NB4 (cell line): ENCODE data around the gene SMO.
A peak's percentile ranks its signal among the peaks of the same experiment; 100 is the strongest.
"Not testable (repeated sequence)": the region's sequence is repeated elsewhere in the genome, so short reads cannot be mapped to it uniquely, and the experiment has no call there.

Experiments used
- DNase-seq: peaks from one replicate; pipeline ENCODE4 v3.0.0; 2010; ENCODE audit warnings: low read depth
- H3K4me3 ChIP-seq: one replicate; pipeline ENCODE4 v1.5.1; 2011; ENCODE audit warnings: mild to moderate bottlenecking, low read depth, low read length, moderate library complexity
- CTCF ChIP-seq: IDR thresholded peaks from one replicate; pipeline ENCODE4 v1.5.1; 2012; ENCODE audit warnings: low read depth, low read length
- MAX ChIP-seq: IDR thresholded peaks from 2 replicates; pipeline ENCODE4 v1.6.1; 2011; ENCODE audit warnings: low read depth, low read length
- MYC ChIP-seq: IDR thresholded peaks from 2 replicates; pipeline ENCODE4 v1.6.1; 2011; ENCODE audit warnings: low read depth, low read length
- POLR2A ChIP-seq: IDR thresholded peaks from 2 replicates; pipeline ENCODE4 v1.6.1; 2011; ENCODE audit warnings: mild to moderate bottlenecking; ENCODE audit not compliant: insufficient read length; ENCODE audit errors: extremely low read depth

SMO gene

GRCh38 chr7:129209067-129209926 lies 20.9 kb downstream of the SMO start:
- DNase-seq = no peak
- no peak overlapping the region for H3K4me3 ChIP-seq
- TF ChIP-seq MAX (0 out of 2 replicates have a peak, but pooled peaks have one; percentile 10), MYC (no peak)

- H3K4me3 ChIP-seq = no peak overlapping the region
- DNase-seq = peak; percentile 74
- TF ChIP-seq MAX = no peak
- TF ChIP-seq CTCF = peak; percentile 97
These were observed 22.0 kb downstream of the SMO start for GRCh38 chr7:129210256-129210988.

- DNase-seq = no peak
- TF ChIP-seq POLR2A (no peak), CTCF (no peak), MYC (no peak), MAX (no peak)
- no peak overlapping the region for H3K4me3 ChIP-seq
These were observed 22.5 kb downstream of the SMO start for GRCh38 chr7:129210989-129211312.

GRCh38 chr7:129212126-129212525 lies 23.7 kb downstream of the SMO start:
- no peak for TF ChIP-seq MYC
- TF ChIP-seq MAX = no peak
- no peak for TF ChIP-seq POLR2A
- no peak for TF ChIP-seq CTCF
- H3K4me3 ChIP-seq = no peak overlapping the region
- no peak for DNase-seq

- TF ChIP-seq MAX = no peak
- TF ChIP-seq CTCF = no peak
- TF ChIP-seq POLR2A = no peak
- TF ChIP-seq MYC = no peak
- DNase-seq = no peak
- no peak overlapping the region for H3K4me3 ChIP-seq
These were observed 24.2 kb downstream of the SMO start for GRCh38 chr7:129212596-129212995.

GRCh38 chr7:129213828-129214227 lies 25.4 kb downstream of the SMO start:
- DNase-seq = peak; percentile 71
- no peak for TF ChIP-seq MAX
- no peak for TF ChIP-seq MYC
- TF ChIP-seq CTCF = no peak
- TF ChIP-seq POLR2A = no peak
- H3K4me3 ChIP-seq = no peak overlapping the region

- not testable (repeated sequence) for H3K4me3 ChIP-seq, DNase-seq
These were observed 27.3 kb downstream of the SMO start for GRCh38 chr7:129215691-129216090.

- H3K4me3 ChIP-seq, DNase-seq: not testable (repeated sequence)
These were observed 27.8 kb downstream of the SMO start for GRCh38 chr7:129216101-129216715.

GRCh38 chr7:129216821-129217416 lies 28.5 kb downstream of the SMO start:
- DNase-seq, H3K4me3 ChIP-seq: not testable (repeated sequence)
